ENCODE results near the gene SCLY. TPM values are rescaled to one million over a fixed set of nuclear protein-coding genes. Genes with fewer than 3 reads are reported as not detected.

The SCLY gene
- total RNA-seq, 1 donor from 2014 or later, result 44.0 TPM

DNA sequence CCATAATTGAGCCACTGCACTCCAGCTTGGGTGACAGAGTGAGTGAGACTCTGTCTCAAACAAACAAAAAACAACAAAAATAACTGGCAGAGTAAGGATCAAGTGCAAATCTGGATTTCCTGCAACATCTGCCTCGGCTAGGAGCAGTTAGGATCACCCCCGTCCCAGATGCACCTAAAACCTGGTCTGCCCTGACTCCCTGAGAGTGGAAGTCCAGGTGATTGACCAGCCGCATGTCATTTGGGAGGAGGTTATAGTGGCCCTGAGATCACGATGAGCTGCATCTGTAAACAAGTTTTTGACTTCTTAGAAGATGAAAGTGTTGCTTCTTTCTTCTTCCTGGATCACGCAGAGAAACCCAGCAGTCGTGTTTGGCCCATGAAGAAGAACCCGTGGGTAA is 34.3 kb downstream of the SCLY start:
- H3K4me3 Mint-ChIP-seq (ENCODE audit: unreplicated experiment), result no peak overlapping the region
- no peak for TF ChIP-seq CTCF (IDR thresholded peaks at IDR 0.05; ENCODE audit: partially characterized antibody, unreplicated experiment)
- DNase-seq, result no peak
- peaks cover 13% of the 10 kb centered on the region for H3K9me3 Mint-ChIP-seq (ENCODE audit: unreplicated experiment)
- peaks cover 5% of the 10 kb centered on the region for H3K4me1 Mint-ChIP-seq (ENCODE audit: low read depth, unreplicated experiment)
- peaks cover 10% of the 10 kb centered on the region for H3K27me3 Mint-ChIP-seq (ENCODE audit: unreplicated experiment)
- no peaks in the 10 kb centered on the region for H3K36me3 Mint-ChIP-seq (ENCODE audit: unreplicated experiment)
- H3K27ac Mint-ChIP-seq (ENCODE audit: unreplicated experiment), result no peak overlapping the region

GRCh38 chr2:238096311-238097011 is 35.7 kb downstream of the SCLY start:
- DNase-seq, result no peak
- TF ChIP-seq CTCF (IDR thresholded peaks at IDR 0.05; ENCODE audit: partially characterized antibody, unreplicated experiment), result no peak
- peaks cover 5% of the 10 kb centered on the region for H3K4me1 Mint-ChIP-seq (ENCODE audit: low read depth, unreplicated experiment)
- H3K27me3 Mint-ChIP-seq (ENCODE audit: unreplicated experiment), result peaks cover 10% of the 10 kb centered on the region
- H3K9me3 Mint-ChIP-seq (ENCODE audit: unreplicated experiment), result peaks cover 13% of the 10 kb centered on the region
- H3K4me3 Mint-ChIP-seq (ENCODE audit: unreplicated experiment), result no peak overlapping the region
- no peak overlapping the region for H3K27ac Mint-ChIP-seq (ENCODE audit: unreplicated experiment)
- no peaks in the 10 kb centered on the region for H3K36me3 Mint-ChIP-seq (ENCODE audit: unreplicated experiment)

GRCh38 chr2:238097201-238097987 is 36.6 kb downstream of the SCLY start:
- Mint-ChIP-seq H3K36me3 (ENCODE audit: unreplicated experiment) (no peaks in the 10 kb centered on the region), H3K27ac (ENCODE audit: unreplicated experiment) (no peak overlapping the region), H3K9me3 (ENCODE audit: unreplicated experiment) (peaks cover 13% of the 10 kb centered on the region), H3K27me3 (ENCODE audit: unreplicated experiment) (peaks cover 8% of the 10 kb centered on the region), H3K4me1 (ENCODE audit: low read depth, unreplicated experiment) (peaks cover 5% of the 10 kb centered on the region), H3K4me3 (ENCODE audit: unreplicated experiment) (no peak overlapping the region)
- no peak for TF ChIP-seq CTCF (IDR thresholded peaks at IDR 0.05; ENCODE audit: partially characterized antibody, unreplicated experiment)
- DNase-seq, result no peak

GRCh38 chr2:238097988-238098871 is 37.4 kb downstream of the SCLY start:
- Mint-ChIP-seq H3K4me3 (ENCODE audit: unreplicated experiment) (no peak overlapping the region), H3K36me3 (ENCODE audit: unreplicated experiment) (no peaks in the 10 kb centered on the region), H3K27me3 (ENCODE audit: unreplicated experiment) (peaks cover 4% of the 10 kb centered on the region), H3K9me3 (ENCODE audit: unreplicated experiment) (peaks cover 10% of the 10 kb centered on the region), H3K27ac (ENCODE audit: unreplicated experiment) (no peak overlapping the region), H3K4me1 (ENCODE audit: low read depth, unreplicated experiment) (peaks cover 6% of the 10 kb centered on the region)
- no peak for TF ChIP-seq CTCF (IDR thresholded peaks at IDR 0.05; ENCODE audit: partially characterized antibody, unreplicated experiment)
- peak; percentile 72 for DNase-seq

Measured in glutamatergic neuron (in vitro differentiated cells).